Nephron progenitor cell (in vitro differentiated cells): Measurements from ENCODE around the gene ANKS4B.

ENCODE experiments used
- DNase-seq: peaks from one replicate; pipeline ENCODE4 v3.0.0; 2021
- H3K27ac Mint-ChIP-seq: 2 replicates; pipeline ENCODE4 v1.8.0; 2021; ENCODE audit warnings: mild to moderate bottlenecking, moderate library complexity, mixed read lengths
- H3K27me3 Mint-ChIP-seq: 2 replicates; pipeline ENCODE4 v1.8.0; 2021; ENCODE audit warnings: mild to moderate bottlenecking, low read depth, mixed read lengths; ENCODE audit not compliant: poor library complexity
- H3K36me3 Mint-ChIP-seq: 2 replicates; pipeline ENCODE4 v1.8.0; 2021; ENCODE audit warnings: low read depth, mixed read lengths
- H3K4me1 Mint-ChIP-seq: 2 replicates; pipeline ENCODE4 v1.8.0; 2021; ENCODE audit warnings: mixed read lengths
- H3K4me3 Mint-ChIP-seq: 2 replicates; pipeline ENCODE4 v1.8.0; 2021; ENCODE audit warnings: mild to moderate bottlenecking, moderate library complexity, mixed read lengths
- H3K9me3 Mint-ChIP-seq: 2 replicates; pipeline ENCODE4 v1.8.0; 2021; ENCODE audit warnings: mild to moderate bottlenecking, moderate library complexity, mixed read lengths
- CTCF ChIP-seq: fragments of 200-600 bp; sonication (generic); IDR thresholded peaks from 2 replicates; pipeline ENCODE4 v1.5.0; 2021; ENCODE audit warnings: antibody characterized with exemption

The ANKS4B gene

GRCh38 chr16:21197621-21198020 lies 35.9 kb upstream of the ANKS4B start:
- H3K36me3 Mint-ChIP-seq = no peaks in the 10 kb centered on the region
- H3K27me3 Mint-ChIP-seq = peaks cover 39% of the 10 kb centered on the region

DNA sequence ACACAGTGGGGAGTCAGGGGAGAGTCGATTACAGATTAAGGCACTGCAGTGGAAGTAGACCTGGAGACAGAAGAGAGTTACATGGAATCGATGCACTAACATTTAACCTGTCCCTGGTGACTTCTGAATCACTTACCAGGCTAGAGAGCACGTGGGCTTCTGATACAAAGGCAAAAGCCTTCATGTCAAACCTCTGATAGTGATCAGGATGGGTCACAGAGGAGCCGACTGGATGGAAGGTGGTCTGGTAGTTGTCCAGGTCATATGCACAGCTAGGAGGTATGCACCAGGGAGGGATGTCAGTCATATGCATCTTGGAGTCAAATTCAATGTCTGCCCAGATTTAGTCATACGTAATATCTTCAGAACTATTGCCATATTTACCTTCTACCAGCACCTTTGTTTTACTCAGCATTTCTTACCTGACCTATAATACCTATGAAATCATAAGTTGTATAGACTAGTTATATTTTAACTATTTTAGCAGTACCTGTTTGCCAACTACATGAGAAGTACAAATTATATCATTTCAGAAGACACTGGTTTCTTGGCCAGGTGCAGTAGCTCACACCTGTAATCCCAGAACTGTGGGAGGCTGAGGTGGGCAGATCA lies 33.8 kb upstream of the ANKS4B start:
- Mint-ChIP-seq H3K36me3 (no peaks in the 10 kb centered on the region), H3K4me1 (peaks cover 22% of the 10 kb centered on the region), H3K27ac (no peak overlapping the region), H3K4me3 (no peak overlapping the region), H3K27me3 (peaks cover 39% of the 10 kb centered on the region), H3K9me3 (no peaks in the 10 kb centered on the region)
- no peak for DNase-seq
- no peak for TF ChIP-seq CTCF

More at GRCh38 chr16:21197621-21198020, 35.9 kb upstream of the ANKS4B start:
- DNase-seq = no peak
- no peak for TF ChIP-seq CTCF
- peaks cover 12% of the 10 kb centered on the region for H3K4me1 Mint-ChIP-seq
- peak overlapping the region; percentile 54 for H3K27ac Mint-ChIP-seq
- H3K9me3 Mint-ChIP-seq = no peaks in the 10 kb centered on the region
- H3K4me3 Mint-ChIP-seq = no peak overlapping the region

GRCh38 chr16:21203155-21203797 lies 30.2 kb upstream of the ANKS4B start:
- no peaks in the 10 kb centered on the region for H3K36me3 Mint-ChIP-seq
- H3K27ac Mint-ChIP-seq = no peak overlapping the region
- H3K27me3 Mint-ChIP-seq = peaks cover 23% of the 10 kb centered on the region
- DNase-seq = no peak
- no peaks in the 10 kb centered on the region for H3K9me3 Mint-ChIP-seq
- no peak for TF ChIP-seq CTCF
- H3K4me1 Mint-ChIP-seq = peaks cover 20% of the 10 kb centered on the region
- no peak overlapping the region for H3K4me3 Mint-ChIP-seq

DNA sequence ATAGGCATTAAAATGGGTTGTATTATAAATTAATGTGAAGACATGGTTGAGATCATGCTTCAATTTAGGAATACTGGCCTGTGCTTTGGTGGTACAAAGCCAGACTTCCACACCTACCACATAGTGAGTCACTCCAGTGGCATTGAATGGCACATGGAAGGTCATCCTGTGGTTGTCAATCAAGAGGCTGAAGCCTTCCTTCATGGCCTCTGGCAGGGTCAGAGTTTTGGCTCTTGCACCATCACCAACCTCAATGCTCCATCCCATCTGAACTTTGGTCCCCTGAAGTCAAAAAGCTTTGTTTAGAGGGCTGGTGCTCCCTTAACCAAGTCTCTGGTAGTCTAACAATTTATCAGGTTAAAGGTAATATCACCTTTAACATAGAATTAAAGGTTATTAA lies 28.2 kb upstream of the ANKS4B start:
- no peaks in the 10 kb centered on the region for H3K9me3 Mint-ChIP-seq
- H3K4me3 Mint-ChIP-seq = no peak overlapping the region
- H3K36me3 Mint-ChIP-seq = no peaks in the 10 kb centered on the region
- TF ChIP-seq CTCF = no peak
- peaks cover 32% of the 10 kb centered on the region for H3K27me3 Mint-ChIP-seq
- H3K27ac Mint-ChIP-seq = no peak overlapping the region
- H3K4me1 Mint-ChIP-seq = peaks cover 20% of the 10 kb centered on the region
- no peak for DNase-seq

- Mint-ChIP-seq H3K4me1 (peaks cover 20% of the 10 kb centered on the region), H3K36me3 (no peaks in the 10 kb centered on the region), H3K27me3 (peaks cover 26% of the 10 kb centered on the region), H3K9me3 (no peaks in the 10 kb centered on the region), H3K27ac (no peak overlapping the region), H3K4me3 (no peak overlapping the region)
- DNase-seq = no peak
- no peak for TF ChIP-seq CTCF
Observed at GRCh38 chr16:21206550-21206949, 26.9 kb upstream of the ANKS4B start.
